GM23338 (cell line): ENCODE measurements around the gene SLC9A9.

Experiments used
- CREB1 ChIP-seq: fragments of 250-450 bp; sonication (Bioruptor Pico); IDR thresholded peaks from 2 replicates; pipeline ENCODE4 v1.5.0; 2020; ENCODE audit warnings: low read depth, mild to moderate bottlenecking, moderate library complexity
- CTCF ChIP-seq, 2 experiments: fragments of 200-600 bp in 1 of 2; sonication (generic) in 1 of 2; conservative IDR thresholded peaks; 2 replicates each; pipeline versions ENCODE4 v1.5.1 to v1.6.1; 2016 to 2017; ENCODE audit warnings: antibody characterized with exemption in 2 of 2, low read depth in 2 of 2, mild to moderate bottlenecking in 2 of 2, moderate library complexity in 1 of 2
- ETS1 ChIP-seq: IDR thresholded peaks from 2 replicates; pipeline ENCODE4 v1.6.1; 2016; ENCODE audit warnings: antibody characterized with exemption
- EZH2 ChIP-seq: fragments of 200-600 bp; sonication (generic); IDR thresholded peaks from one replicate; pipeline ENCODE4 v1.8.0; 2017; ENCODE audit warnings: antibody characterized with exemption, mild to moderate bottlenecking, low read depth; ENCODE audit not compliant: unreplicated experiment
- EZH2phosphoT487 ChIP-seq: fragments of 200-600 bp; sonication (generic); IDR thresholded peaks from one replicate; pipeline ENCODE4 v1.8.1; 2018; ENCODE audit warnings: antibody characterized with exemption; ENCODE audit not compliant: unreplicated experiment
- JUNB ChIP-seq: IDR thresholded peaks from one replicate; pipeline ENCODE4 v1.6.1; 2016; ENCODE audit warnings: antibody characterized with exemption; ENCODE audit not compliant: unreplicated experiment
- POLR2AphosphoS5 ChIP-seq: IDR thresholded peaks from 2 replicates; pipeline ENCODE4 v1.6.1; 2016; ENCODE audit warnings: antibody characterized with exemption, low read depth
- REST ChIP-seq: IDR thresholded peaks from one replicate; pipeline ENCODE4 v1.6.1; 2018; ENCODE audit warnings: antibody characterized with exemption; ENCODE audit not compliant: unreplicated experiment
- STAT1 ChIP-seq: IDR thresholded peaks from one replicate; pipeline ENCODE4 v1.6.1; 2016; ENCODE audit warnings: antibody characterized with exemption; ENCODE audit not compliant: unreplicated experiment
- ZNF331 ChIP-seq: fragments of 250-450 bp; sonication (Bioruptor Pico); IDR thresholded peaks from 2 replicates; pipeline ENCODE4 v1.5.0; 2020; ENCODE audit warnings: low read depth, mild to moderate bottlenecking, moderate library complexity

- TF ChIP-seq CTCF (conservative IDR thresholded peaks at IDR 0.05; ENCODE audit: low read depth in 2 of 2), result no peak
- no peak for TF ChIP-seq POLR2AphosphoS5
- no peak for TF ChIP-seq EZH2phosphoT487
- no peak for TF ChIP-seq EZH2
- no peak for TF ChIP-seq ZNF331 (CRISPR knock-in tag)
- no peak for TF ChIP-seq REST
- no peak for TF ChIP-seq JUNB
- TF ChIP-seq ETS1, result no peak
- no peak for TF ChIP-seq STAT1
- TF ChIP-seq CREB1, result no peak
Measured at GRCh38 chr3:143502081-143502480, 346.2 kb downstream of the SLC9A9 start.
